C4-2B (cell line): ENCODE results near the gene TRPV5.

ENCODE experiments used
- H3K27ac ChIP-seq: fragments of 450-650 bp; 2 replicates; pipeline ENCODE4 v1.5.1; 2017
- ZFX ChIP-seq: fragments of 450-650 bp; IDR thresholded peaks from 2 replicates; pipeline ENCODE4 v1.6.1; 2017
- TF ChIP-seq, protein P1 (sequence below): fragments of 450-650 bp; conservative IDR thresholded peaks from 2 replicates; pipeline ENCODE4 v1.5.1; 2017; ENCODE audit warnings: mild to moderate bottlenecking

The TRPV5 gene

DNA sequence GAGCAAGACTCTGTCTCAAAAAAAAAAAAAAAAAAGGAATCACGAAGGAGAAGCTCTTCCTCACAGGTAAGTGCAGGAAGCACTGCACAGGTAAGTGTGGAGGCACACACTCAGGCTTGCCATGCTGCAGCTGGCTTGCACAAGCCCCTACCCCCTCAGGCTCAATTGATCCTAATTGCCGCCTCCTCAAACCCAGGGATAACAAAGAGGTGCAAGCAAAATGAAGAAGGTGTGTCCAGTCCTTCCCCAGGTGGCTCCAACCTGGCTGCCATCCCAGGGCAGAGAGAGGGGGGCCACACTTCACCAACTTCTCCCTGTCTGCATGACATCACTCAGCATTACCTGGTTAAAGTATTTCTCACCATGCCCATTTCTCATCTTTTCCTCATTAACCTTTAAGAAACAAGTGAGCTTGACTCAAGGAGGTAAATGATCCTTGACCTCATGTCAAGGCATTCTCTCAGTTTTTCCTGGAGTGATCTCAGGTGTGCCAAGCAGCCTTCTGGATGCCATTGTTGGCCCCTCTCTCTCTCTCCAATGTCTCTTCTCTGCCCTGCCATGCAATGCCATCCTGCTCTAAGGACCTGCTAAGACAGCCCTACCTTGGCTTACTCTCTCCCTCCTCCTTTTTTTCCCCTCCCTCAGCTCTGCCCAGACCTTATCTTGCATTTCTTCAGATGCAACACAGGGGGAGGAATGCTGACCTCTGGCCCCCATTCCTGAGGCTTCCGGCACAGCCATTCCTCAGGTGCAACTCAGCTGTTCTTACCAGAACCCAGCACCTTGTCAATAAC, 35.0 kb downstream of the TRPV5 start:
- TF ChIP-seq ZFX = no peak
- peak overlapping the region; percentile 93 for H3K27ac ChIP-seq

DNA sequence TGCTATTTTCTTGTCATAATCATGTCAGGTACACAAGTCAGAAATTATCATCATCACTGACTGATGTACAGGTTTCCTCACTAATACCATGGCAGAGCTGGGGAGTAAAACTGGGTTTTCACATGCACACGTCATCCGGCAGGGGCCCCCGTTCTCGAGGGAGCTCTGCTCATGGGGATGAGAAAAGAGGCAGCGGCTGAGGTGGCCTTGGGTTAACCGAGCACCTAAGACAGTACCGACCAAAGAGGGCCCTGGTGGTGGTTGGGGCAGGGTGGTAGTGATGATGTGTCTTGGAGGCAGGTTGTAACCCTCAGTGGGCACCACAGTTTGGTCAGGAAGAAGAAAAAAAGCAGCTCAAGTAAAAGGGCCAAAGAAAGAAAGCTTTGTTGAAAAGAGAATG, 35.9 kb downstream of the TRPV5 start:
- peak overlapping the region; percentile 93 for H3K27ac ChIP-seq
- no peak for TF ChIP-seq ZFX
- TF ChIP-seq, protein P1, sequence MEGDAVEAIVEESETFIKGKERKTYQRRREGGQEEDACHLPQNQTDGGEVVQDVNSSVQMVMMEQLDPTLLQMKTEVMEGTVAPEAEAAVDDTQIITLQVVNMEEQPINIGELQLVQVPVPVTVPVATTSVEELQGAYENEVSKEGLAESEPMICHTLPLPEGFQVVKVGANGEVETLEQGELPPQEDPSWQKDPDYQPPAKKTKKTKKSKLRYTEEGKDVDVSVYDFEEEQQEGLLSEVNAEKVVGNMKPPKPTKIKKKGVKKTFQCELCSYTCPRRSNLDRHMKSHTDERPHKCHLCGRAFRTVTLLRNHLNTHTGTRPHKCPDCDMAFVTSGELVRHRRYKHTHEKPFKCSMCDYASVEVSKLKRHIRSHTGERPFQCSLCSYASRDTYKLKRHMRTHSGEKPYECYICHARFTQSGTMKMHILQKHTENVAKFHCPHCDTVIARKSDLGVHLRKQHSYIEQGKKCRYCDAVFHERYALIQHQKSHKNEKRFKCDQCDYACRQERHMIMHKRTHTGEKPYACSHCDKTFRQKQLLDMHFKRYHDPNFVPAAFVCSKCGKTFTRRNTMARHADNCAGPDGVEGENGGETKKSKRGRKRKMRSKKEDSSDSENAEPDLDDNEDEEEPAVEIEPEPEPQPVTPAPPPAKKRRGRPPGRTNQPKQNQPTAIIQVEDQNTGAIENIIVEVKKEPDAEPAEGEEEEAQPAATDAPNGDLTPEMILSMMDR = no peak

DNA sequence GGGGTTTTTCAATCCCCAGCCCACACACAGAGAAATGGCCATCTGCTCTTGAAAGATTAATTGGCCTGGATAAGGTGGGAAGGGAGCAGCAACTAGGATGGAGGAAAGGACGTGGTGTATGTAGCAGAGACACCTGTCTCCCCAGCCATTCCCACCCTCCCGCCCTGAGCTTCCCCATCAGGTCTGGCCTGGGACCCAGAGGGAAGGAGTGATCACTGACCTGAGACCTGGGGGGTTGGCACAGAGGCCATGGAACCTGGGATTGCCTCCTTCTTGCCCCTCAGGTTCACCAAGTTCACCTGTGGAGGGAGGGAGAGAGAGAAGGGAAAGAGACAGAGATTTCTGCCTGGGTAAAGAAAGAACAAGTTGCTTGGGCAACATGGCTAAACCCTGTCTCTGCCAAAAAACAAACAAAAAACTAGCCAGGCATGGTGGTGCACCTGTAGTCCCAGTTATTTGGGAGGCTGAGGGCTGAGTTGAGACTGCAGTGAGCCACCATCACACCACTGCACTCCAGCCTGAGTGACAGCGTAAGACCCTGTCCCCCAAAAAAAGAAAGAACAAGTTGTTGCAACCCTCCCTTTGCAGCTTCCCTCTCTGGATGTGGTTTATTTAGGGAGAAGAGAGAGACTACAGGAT, 36.7 kb downstream of the TRPV5 start:
- peak overlapping the region; percentile 93 for H3K27ac ChIP-seq
- no peak for TF ChIP-seq ZFX
- TF ChIP-seq, protein P1 = no peak

DNA sequence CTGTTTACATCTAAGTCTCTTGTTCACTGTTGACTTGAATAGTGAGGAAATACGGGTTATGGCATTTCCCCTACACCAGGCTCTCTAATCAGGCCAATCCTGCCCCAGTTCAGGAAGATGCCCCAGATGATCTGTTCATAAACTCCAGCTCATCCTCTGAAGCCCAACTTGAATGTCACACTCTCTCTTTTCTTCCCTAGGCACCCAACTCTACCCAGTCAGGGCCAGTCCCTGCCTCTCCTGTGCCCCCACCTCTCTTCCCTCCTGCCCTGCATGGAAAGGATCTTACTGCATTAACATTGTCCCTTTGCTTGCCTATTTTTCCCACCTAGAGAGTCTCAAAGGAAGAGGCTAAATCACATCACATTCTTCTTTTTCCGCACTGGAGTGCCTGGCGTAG, 37.4 kb downstream of the TRPV5 start:
- TF ChIP-seq ZFX = no peak
- TF ChIP-seq, protein P1 = no peak

DNA sequence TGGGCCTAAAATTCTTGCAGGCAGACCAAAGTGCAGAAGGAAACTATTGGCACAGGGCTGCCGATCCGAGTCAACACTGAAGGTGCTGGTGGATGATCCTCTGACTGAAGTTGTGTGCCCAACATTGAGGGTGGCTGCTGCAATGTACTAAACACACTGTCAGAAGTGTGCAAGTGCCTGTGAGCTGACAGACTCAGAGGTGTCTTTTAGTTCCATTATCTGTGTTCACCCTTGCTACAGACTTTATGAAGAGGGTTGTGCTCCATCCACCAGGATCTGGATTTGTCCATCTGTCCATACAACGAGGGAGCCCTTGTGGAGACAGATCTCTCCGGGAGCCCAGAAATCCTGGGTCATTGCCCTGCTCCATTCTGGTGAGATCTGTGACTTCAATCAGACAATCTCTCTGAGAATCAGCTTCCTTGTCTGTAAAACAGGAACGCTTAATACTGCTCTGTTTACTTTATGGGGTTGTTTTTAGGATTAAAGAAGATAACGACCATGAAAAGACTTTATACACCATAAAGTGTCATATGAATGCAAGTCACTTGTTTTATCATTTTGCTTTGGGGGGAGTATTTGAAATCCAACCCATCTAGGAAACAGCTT, 38.5 kb downstream of the TRPV5 start:
- TF ChIP-seq, protein P1 = no peak
- TF ChIP-seq ZFX = no peak
- peak overlapping the region; percentile 93 for H3K27ac ChIP-seq

More for the DNA sequence above, 37.4 kb downstream of the TRPV5 start:
- H3K27ac ChIP-seq = peak overlapping the region; percentile 93

DNA sequence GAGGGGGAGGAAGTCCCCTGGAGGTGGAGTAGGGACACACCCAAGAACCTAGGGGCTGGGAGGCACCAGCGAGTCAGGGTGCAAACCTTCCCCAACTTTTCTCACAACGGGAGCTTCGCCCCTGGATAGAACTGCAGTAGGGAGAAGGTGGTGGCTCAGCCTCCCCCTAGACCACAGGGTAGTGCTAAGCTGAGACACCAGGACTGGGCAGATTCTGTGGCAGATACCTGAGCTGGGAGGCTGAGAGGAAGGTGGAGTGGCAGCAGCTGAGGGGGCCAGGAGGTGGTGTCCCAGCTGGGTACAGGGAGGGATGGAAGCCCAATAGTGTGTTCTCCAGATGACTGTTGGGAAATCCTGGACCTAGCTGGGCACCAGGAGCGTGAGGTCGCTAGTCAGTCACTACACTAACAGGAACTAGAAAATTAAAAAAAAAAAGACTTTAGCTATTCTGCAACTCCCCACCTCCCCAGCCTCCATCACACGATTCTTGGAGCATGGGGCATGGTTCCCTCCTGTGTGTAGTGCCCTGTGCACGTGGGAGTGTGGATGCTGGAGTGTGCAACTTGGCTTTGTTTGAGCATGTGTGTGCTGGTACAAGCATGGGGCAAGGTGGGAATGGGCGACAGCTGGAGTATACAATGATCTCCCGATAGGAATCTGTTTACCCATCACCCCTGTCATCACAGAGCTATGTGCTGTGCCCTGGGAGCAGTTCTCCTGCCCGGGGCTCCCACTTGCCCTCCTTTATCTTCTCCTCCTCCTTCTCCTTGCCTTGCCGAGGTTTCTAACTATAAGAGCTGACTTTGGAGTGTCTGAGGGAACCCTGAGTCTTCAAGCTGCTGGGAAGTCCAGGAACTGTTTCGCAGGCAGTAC, 39.2 kb downstream of the TRPV5 start:
- TF ChIP-seq, protein P1 = no peak
- peak; percentile 46; the same call in 1 of the 2 replicates for TF ChIP-seq ZFX
- peak overlapping the region; percentile 93 for H3K27ac ChIP-seq

DNA sequence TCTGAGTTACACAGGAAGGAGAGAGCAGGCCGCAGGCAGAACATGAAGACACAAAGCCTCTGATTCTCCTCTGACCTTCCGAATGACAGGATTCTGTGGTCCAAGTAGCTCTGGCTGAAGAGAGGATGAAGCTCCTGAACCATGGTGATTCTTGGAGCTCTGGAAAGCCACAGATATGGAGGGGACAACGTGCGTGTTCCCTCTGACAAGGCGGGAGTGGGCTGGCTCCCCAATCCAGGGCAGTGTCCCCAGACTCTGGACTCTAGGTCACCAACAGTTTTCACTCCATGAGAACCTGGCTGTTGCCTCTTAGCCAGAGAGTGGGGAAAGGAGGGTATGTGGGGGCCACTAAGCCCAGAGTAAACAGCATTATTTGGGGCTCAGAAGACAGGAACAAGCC, 40.6 kb downstream of the TRPV5 start:
- H3K27ac ChIP-seq = peak overlapping the region; percentile 93
- TF ChIP-seq, protein P1 = no peak
- TF ChIP-seq ZFX = no peak
